Ovary (tissue), 9 donors: ENCODE results near the gene LHFPL6. TPM values are rescaled to one million over a fixed set of nuclear protein-coding genes. Genes with fewer than 3 reads are reported as not detected.

ENCODE experiments used
- DNase-seq, 5 donors: peaks; one replicate each; pipeline ENCODE4 v3.0.0-alpha.2; 2019 to 2020
- H3K27ac ChIP-seq, 2 donors: fragments of 200-600 bp; one replicate each; pipeline versions ENCODE4 v1.5.1 to v1.8.0; 2019 to 2022
- H3K27me3 ChIP-seq: fragments of 200-600 bp; one replicate; pipeline ENCODE4 v1.8.0; 2022
- H3K36me3 ChIP-seq: fragments of 200-600 bp; sonication (generic); one replicate; pipeline ENCODE4 v1.5.1; 2019
- H3K4me1 ChIP-seq: one replicate; pipeline ENCODE4 v1.8.1; 2013; ENCODE audit warnings: mild to moderate bottlenecking, moderate library complexity; ENCODE audit not compliant: insufficient read depth
- H3K4me3 ChIP-seq: fragments of 200-600 bp; sonication (generic); one replicate; pipeline ENCODE4 v1.5.1; 2017
- H3K9me3 ChIP-seq, 2 donors: fragments of 200-600 bp in 1 of 2; sonication (generic) in 1 of 2; one replicate each; pipeline versions ENCODE4 v1.5.1 to v1.8.1; 2013 to 2019; ENCODE audit warnings: mild to moderate bottlenecking in 1 of 2, moderate library complexity in 1 of 2
- EP300 ChIP-seq: sonication (generic); formaldehyde crosslinking; IDR thresholded peaks from one replicate; pipeline ENCODE4 v1.6.1; 2017; ENCODE audit warnings: antibody characterized with exemption
- POLR2A ChIP-seq: fragments of 450-650 bp; IDR thresholded peaks from one replicate; pipeline ENCODE4 v1.6.1; 2017; ENCODE audit warnings: antibody characterized with exemption, mild to moderate bottlenecking, moderate library complexity
- WGBS, 3 donors: extraction: QIAGEN DNeasy Blood & Tissue Kit in 1 of 3; methylation state at CpG; one replicate each; pipeline versions ENCODE4 v1.1.5 to v1.1.7; 2013 to 2017; 5-methylcytosine and 5-hydroxymethylcytosine counted together
- intact Hi-C, 4 donors: fragments of 100-400 bp; cut with DNase I; formaldehyde crosslinking; loops; one replicate each; pipeline versions ENCODE4 v1.11.0 to v1.15.1; 2022 to 2023
- polyA plus RNA-seq, 2 donors: library from polyadenylated mRNA; stranded (reverse); fragments of 200-250 nt in 1 of 2; fragments of 350-450 nt in 1 of 2; fragmentation: Illumina TruSeq in 1 of 2; extraction: RNeasy Lipid Tissue Mini Kit (QIAGEN cat#74804) in 1 of 2; gene quantifications; one replicate each; pipeline ENCODE4 v1.2.3, GENCODE V29; 2013 to 2014
- total RNA-seq, 7 donors: library from RNA; depleted of rRNA in 2 of 7; stranded (reverse); fragments of >200 nt in 2 of 7; fragmentation: NEBNext Ultra II Directional in 3 of 7; extraction: Animal tissue kit (Norgen Biotek cat#: 25700) in 3 of 7; gene quantifications; one replicate each; pipeline versions ENCODE4 v1.1.0 to v1.2.4, GENCODE V29; 2016 to 2023
- TF ChIP-seq, protein P1 (sequence below), 3 donors: fragments of 450-650 bp in 2 of 3; fragments of 200-600 bp in 1 of 3; IDR thresholded peaks; one replicate each; pipeline versions ENCODE4 v1.5.1 to v1.8.0; 2016 to 2022; ENCODE audit warnings: antibody characterized with exemption in 3 of 3, mild to moderate bottlenecking in 1 of 3
- donor health status: DM: no; HTN: no; CAD: no; lungs with moderate emphysema.
- donor health status: DM: no; HTN: no; CAD: no.
- donor health status: Bipolar disorder and iron deficiency.
- donor health status: DM: yes; HTN: yes; CAD: no.
- donor health status: DM: no; HTN: no; CAD: no.
- donor health status: DM: yes; HTN: yes; CAD: no.

The LHFPL6 gene
- total and polyA plus RNA-seq, 9 donors = 19.7 to 136 (median 42.4) TPM

DNA sequence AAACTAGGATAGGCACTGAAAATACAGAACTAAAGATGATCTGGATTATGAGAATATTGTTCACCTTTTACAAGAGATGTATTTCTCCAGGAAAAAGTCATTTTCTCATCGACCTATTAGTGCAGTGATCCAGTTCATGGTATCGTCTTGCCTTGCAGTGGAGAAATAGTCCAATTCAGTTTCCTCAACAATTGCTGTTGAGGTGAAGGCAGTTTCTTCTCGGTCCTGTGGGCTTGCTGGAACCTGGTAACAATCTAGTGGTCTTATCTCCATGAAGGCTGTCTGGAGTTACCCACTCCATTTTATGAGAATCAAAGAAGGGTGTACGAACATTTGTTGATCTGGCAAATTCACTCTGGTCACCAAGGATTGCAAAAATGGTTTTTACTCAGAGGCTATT lies 266.8 kb downstream of the LHFPL6 start:
- Histone ChIP-seq H3K27me3 (no peaks in the 10 kb centered on the region), H3K36me3 (no peaks in the 10 kb centered on the region), H3K4me1 (no peaks in the 10 kb centered on the region), H3K9me3 (no peaks in the 10 kb centered on the region), H3K27ac (no peak overlapping the region), H3K4me3 (no peak overlapping the region)
- intact Hi-C loops = no loop called here
- DNase-seq = no peak
- TF ChIP-seq EP300 = no peak
- TF ChIP-seq POLR2A = no peak
- TF ChIP-seq, protein P1, sequence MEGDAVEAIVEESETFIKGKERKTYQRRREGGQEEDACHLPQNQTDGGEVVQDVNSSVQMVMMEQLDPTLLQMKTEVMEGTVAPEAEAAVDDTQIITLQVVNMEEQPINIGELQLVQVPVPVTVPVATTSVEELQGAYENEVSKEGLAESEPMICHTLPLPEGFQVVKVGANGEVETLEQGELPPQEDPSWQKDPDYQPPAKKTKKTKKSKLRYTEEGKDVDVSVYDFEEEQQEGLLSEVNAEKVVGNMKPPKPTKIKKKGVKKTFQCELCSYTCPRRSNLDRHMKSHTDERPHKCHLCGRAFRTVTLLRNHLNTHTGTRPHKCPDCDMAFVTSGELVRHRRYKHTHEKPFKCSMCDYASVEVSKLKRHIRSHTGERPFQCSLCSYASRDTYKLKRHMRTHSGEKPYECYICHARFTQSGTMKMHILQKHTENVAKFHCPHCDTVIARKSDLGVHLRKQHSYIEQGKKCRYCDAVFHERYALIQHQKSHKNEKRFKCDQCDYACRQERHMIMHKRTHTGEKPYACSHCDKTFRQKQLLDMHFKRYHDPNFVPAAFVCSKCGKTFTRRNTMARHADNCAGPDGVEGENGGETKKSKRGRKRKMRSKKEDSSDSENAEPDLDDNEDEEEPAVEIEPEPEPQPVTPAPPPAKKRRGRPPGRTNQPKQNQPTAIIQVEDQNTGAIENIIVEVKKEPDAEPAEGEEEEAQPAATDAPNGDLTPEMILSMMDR (IDR thresholded peaks at IDR 0.05) = no peak
- WGBS, 3 donors = 85 to 86% (median 86%) methylated on average over 4 of the region's 4 CpGs

DNA sequence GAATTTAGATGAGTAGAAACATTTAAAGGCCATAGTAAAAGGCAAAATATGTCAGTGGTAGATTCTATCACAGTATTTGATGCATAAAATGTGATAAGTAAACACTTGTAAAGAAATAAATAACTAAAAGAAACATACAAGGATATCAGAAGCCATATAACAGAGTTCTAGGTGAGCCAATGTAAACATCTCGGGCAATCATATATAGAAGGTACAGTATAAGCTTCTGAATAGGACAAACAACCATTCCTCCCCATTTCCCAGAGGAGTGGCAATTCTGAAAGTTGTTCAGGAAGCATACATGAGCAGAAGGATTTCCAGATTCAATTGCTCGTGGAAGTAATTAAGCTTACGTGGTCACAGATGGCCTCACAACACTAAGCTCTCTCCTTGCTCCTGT lies 267.3 kb downstream of the LHFPL6 start:
- Histone ChIP-seq H3K27ac (no peak overlapping the region), H3K27me3 (no peaks in the 10 kb centered on the region), H3K9me3 (no peaks in the 10 kb centered on the region), H3K4me3 (no peak overlapping the region), H3K4me1 (no peaks in the 10 kb centered on the region), H3K36me3 (no peaks in the 10 kb centered on the region)
- 87 to 91% (median 88%) methylated on average over 3 of the region's 3 CpGs for WGBS, 3 donors
- no peak for DNase-seq
- intact Hi-C loops = no loop called here
- TF ChIP-seq EP300 (no peak), POLR2A (no peak)
- TF ChIP-seq, protein P1 (IDR thresholded peaks at IDR 0.05) = no peak

DNA sequence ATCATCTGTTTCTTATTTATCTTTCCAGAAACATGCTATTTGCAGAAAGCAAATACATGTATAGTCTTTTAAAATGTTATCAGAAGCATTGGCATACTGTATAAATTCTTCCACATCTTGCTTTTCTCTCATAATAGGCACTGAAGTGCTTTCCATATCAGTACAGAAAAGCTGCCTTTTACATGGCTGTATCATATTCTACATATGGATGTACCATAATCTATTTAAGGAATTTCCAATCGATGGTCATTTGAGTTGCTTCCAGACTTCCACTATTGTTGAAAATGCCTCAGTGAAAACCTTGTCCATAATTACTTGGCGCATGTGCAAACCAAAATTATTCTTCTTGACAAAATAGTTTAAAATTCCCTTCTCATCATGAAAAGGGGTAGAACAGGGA lies 272.5 kb downstream of the LHFPL6 start:
- Histone ChIP-seq H3K9me3 (no peaks in the 10 kb centered on the region), H3K27me3 (no peaks in the 10 kb centered on the region), H3K36me3 (no peaks in the 10 kb centered on the region), H3K4me3 (no peak overlapping the region), H3K27ac (no peak overlapping the region), H3K4me1 (no peaks in the 10 kb centered on the region)
- 95 to 98% (median 95%) methylated on average over 2 of the region's 2 CpGs for WGBS, 3 donors
- no peak for DNase-seq
- TF ChIP-seq, protein P1 (IDR thresholded peaks at IDR 0.05) = no peak
- no peak for TF ChIP-seq EP300
- TF ChIP-seq POLR2A = no peak
- intact Hi-C loops = no loop called here

DNA sequence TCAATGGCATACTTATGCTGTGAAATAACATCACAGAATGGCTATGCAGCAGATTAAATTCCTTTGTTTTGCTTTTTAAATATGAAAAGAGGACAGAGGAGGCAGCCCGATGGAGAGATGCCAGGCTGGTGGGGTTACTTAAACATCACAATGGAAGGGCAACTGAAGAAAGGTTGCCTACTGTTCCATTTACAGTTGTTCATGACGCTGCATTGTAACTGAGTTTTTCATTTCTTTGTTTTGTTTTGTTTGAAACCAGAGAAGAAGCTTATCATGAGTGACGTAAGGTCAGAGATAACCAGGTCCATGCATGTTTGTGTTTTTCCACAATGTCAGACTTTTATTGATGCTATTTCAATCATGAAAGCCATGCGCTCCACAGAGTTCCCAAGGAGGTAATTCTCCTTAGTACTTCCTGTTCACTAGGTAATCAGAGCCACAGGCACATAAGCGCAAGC lies 273.8 kb downstream of the LHFPL6 start:
- Histone ChIP-seq H3K4me1 (peaks cover 2% of the 10 kb centered on the region), H3K9me3 (no peaks in the 10 kb centered on the region), H3K27ac (no peak overlapping the region), H3K27me3 (no peaks in the 10 kb centered on the region), H3K4me3 (no peak overlapping the region), H3K36me3 (no peaks in the 10 kb centered on the region)
- no peak for TF ChIP-seq POLR2A
- no peak for TF ChIP-seq EP300
- TF ChIP-seq, protein P1 (IDR thresholded peaks at IDR 0.05) = no peak
- intact Hi-C loops = no loop called here
- WGBS, 3 donors = 66 to 79% (median 73%) methylated on average over 5 of the region's 5 CpGs
- DNase-seq = no peak

DNA sequence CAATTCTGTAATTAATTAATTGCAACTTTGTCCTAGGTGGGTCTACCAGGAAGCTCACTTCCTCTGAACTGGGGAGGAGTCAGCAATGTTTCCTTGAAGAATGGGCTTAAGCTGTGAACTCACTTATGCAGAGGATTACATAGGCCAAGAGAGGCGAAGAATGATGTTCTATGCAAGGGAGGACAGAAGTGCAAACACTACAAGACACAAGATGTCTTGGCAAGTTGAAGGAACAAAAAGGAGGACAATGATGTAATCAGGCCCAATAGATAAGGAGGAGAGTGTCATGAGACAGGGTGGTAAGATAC lies 275.9 kb downstream of the LHFPL6 start:
- Histone ChIP-seq H3K4me1 (peaks cover 2% of the 10 kb centered on the region), H3K36me3 (no peaks in the 10 kb centered on the region), H3K27ac (no peak overlapping the region), H3K4me3 (no peak overlapping the region), H3K9me3 (no peaks in the 10 kb centered on the region), H3K27me3 (no peaks in the 10 kb centered on the region)
- intact Hi-C loops = no loop called here
- WGBS, 3 donors = 88 to 98% (median 94%) methylated on average over 1 of the region's 1 CpG
- TF ChIP-seq EP300 = no peak
- TF ChIP-seq POLR2A = no peak
- TF ChIP-seq, protein P1 (IDR thresholded peaks at IDR 0.05) = no peak
- no peak for DNase-seq
